Measurements from ENCODE around the gene NMT1.
"Not testable (repeated sequence)": the region's sequence is repeated elsewhere in the genome, so short reads cannot be mapped to it uniquely, and the experiment has no call there.

NMT1 gene

GRCh38 chr17:45051060-45051719 is 9.9 kb upstream of the NMT1 start, which contains the start of gene DCAKD:
Gene DCAKD, minus strand, starts transcription at chr17:45051632. Its CDS starts 16,747 bp downstream, at chr17:45034885.
- Mint-ChIP-seq H3K27me3 (ENCODE audit: low read depth) (no peaks in the 10 kb centered on the region), H3K27ac (peak within 1 kb of the TSS; percentile 96), H3K4me3 (peak within 1 kb of the TSS; percentile 90 to 99 (median 93)), H3K4me1 (peaks cover 13% of the 10 kb centered on the region), H3K36me3 (ENCODE audit: low read depth) (peaks cover 7% of the 10 kb centered on the region), H3K9me3 (no peaks in the 10 kb centered on the region)
- no peak for TF ChIP-seq CTCF (IDR thresholded peaks at IDR 0.05; ENCODE audit: unreplicated experiment in 3 of 3)

GRCh38 chr17:45051720-45052051 is 9.4 kb upstream of the NMT1 start:
- H3K36me3 Mint-ChIP-seq (ENCODE audit: low read depth); H3K27me3 Mint-ChIP-seq (ENCODE audit: low read depth); H3K9me3 Mint-ChIP-seq; H3K27ac Mint-ChIP-seq: not testable (repeated sequence)
- Mint-ChIP-seq H3K4me1 (peaks cover 10% of the 10 kb centered on the region), H3K4me3 (peak overlapping the region in 1 of 3 experiments; percentile 84)

- no peaks in the 10 kb centered on the region for H3K9me3 Mint-ChIP-seq
- H3K4me1 Mint-ChIP-seq: peaks cover 8% of the 10 kb centered on the region
- TF ChIP-seq CTCF (IDR thresholded peaks at IDR 0.05; ENCODE audit: unreplicated experiment in 3 of 3): no peak
- peak overlapping the region; percentile 81 to 85 (median 82) for H3K27ac Mint-ChIP-seq
- H3K27me3 Mint-ChIP-seq (ENCODE audit: low read depth): no peaks in the 10 kb centered on the region
- H3K4me3 Mint-ChIP-seq: peak overlapping the region; percentile 74 to 87 (median 84)
- H3K36me3 Mint-ChIP-seq (ENCODE audit: low read depth): peaks cover 4% of the 10 kb centered on the region
These were observed 8.9 kb upstream of the NMT1 start for GRCh38 chr17:45052052-45052772.

GRCh38 chr17:45060382-45060796 is 728 bp upstream of the NMT1 start:
- peak overlapping the region; percentile 88 to 95 (median 94) for H3K27ac Mint-ChIP-seq
- H3K4me3 Mint-ChIP-seq: peak overlapping the region; percentile 94 to 95 (median 94)

GRCh38 chr17:45061606-45062205 is 589 bp downstream of the NMT1 start:
- Mint-ChIP-seq H3K4me3 (peak overlapping the region; percentile 94 to 95 (median 94)), H3K9me3 (no peaks in the 10 kb centered on the region), H3K27ac (peak overlapping the region; percentile 88 to 95 (median 94)), H3K4me1 (peaks cover 11% of the 10 kb centered on the region), H3K36me3 (ENCODE audit: low read depth) (peaks cover 4% of the 10 kb centered on the region), H3K27me3 (ENCODE audit: low read depth) (no peaks in the 10 kb centered on the region)
- no peak for TF ChIP-seq CTCF (IDR thresholded peaks at IDR 0.05; ENCODE audit: unreplicated experiment in 3 of 3)

More at GRCh38 chr17:45060382-45060796, 728 bp upstream of the NMT1 start:
- peaks cover 11% of the 10 kb centered on the region for H3K4me1 Mint-ChIP-seq
- H3K9me3 Mint-ChIP-seq: no peaks in the 10 kb centered on the region
- H3K36me3 Mint-ChIP-seq (ENCODE audit: low read depth): peaks cover 6% of the 10 kb centered on the region
- no peaks in the 10 kb centered on the region for H3K27me3 Mint-ChIP-seq (ENCODE audit: low read depth)
- TF ChIP-seq CTCF (IDR thresholded peaks at IDR 0.05; ENCODE audit: unreplicated experiment in 3 of 3): no peak

- TF ChIP-seq CTCF (IDR thresholded peaks at IDR 0.05; ENCODE audit: unreplicated experiment in 3 of 3): no peak
- peaks cover 11% of the 10 kb centered on the region for H3K4me1 Mint-ChIP-seq
These were observed 2.1 kb downstream of the NMT1 start for GRCh38 chr17:45063198-45063597.

More at GRCh38 chr17:45063198-45063597, 2.1 kb downstream of the NMT1 start:
- Mint-ChIP-seq H3K9me3 (no peaks in the 10 kb centered on the region), H3K27me3 (ENCODE audit: low read depth) (no peaks in the 10 kb centered on the region), H3K27ac (no peak overlapping the region), H3K36me3 (ENCODE audit: low read depth) (peaks cover 4% of the 10 kb centered on the region), H3K4me3 (peak overlapping the region; percentile 29 to 58 (median 43))

Data from nephron (organoid).